ENCODE results near the gene TXNDC2.

DNA sequence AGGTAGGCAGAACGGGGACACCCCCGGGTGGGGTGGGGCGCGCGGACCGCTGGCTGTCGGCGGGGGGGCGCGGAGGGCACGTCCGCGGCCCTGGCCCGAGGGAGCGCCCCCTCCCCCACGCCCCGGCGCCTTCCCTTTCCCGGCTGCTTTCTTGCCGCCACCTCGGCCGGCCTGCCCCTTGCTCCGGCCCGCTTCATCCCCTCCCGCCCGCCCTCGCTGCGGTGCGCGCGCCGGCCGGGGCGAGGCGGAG, 28.5 kb downstream of the TXNDC2 start:
- TF ChIP-seq POLR2AphosphoS5 (IDR thresholded peaks at IDR 0.05; ENCODE audit: low read depth, low read length) (no peak), TAF1 (IDR thresholded peaks at IDR 0.05; ENCODE audit: borderline replicate concordance, insufficient read depth, low read length) (no peak)
